SK-N-SH (cell line): Measurements from ENCODE around the gene NFATC2IP.

Source experiments
- NRF1 ChIP-seq: IDR thresholded peaks from 2 replicates; pipeline ENCODE4 v1.6.1; 2012; ENCODE audit warnings: low read depth, mild to moderate bottlenecking, low read length
- POLR2AphosphoS5 ChIP-seq: IDR thresholded peaks from 2 replicates; pipeline ENCODE4 v1.6.1; 2012; ENCODE audit warnings: low read depth, low read length
- RFX5 ChIP-seq: IDR thresholded peaks from 2 replicates; pipeline ENCODE4 v1.6.1; 2012; ENCODE audit warnings: mild to moderate bottlenecking, improper control_type of control experiment, low read length
- SIN3A ChIP-seq: IDR thresholded peaks from 2 replicates; pipeline ENCODE4 v1.6.1; 2012; ENCODE audit warnings: low read depth, mild to moderate bottlenecking, low read length, moderate library complexity, borderline replicate concordance
- YY1 ChIP-seq: IDR thresholded peaks from 2 replicates; pipeline ENCODE4 v1.4.0; 2012; ENCODE audit warnings: low read depth, mild to moderate bottlenecking
- TF ChIP-seq, protein P1 (sequence below): fragments of 200-600 bp; sonication (generic); IDR thresholded peaks from 2 replicates; pipeline ENCODE4 v1.6.1; 2017; ENCODE audit warnings: antibody characterized with exemption, mild to moderate bottlenecking, moderate library complexity
- TF ChIP-seq, protein P2 (sequence below): IDR thresholded peaks from 2 replicates; pipeline ENCODE4 v1.6.1; 2012; ENCODE audit warnings: mild to moderate bottlenecking, low read depth, low read length, moderate library complexity
- TF ChIP-seq, protein P3 (sequence below): fragments of 150-350 bp; IDR thresholded peaks from 2 replicates; pipeline ENCODE4 v1.6.1; 2017; ENCODE audit warnings: antibody characterized with exemption, low read length, low read depth, borderline replicate concordance
- TF ChIP-seq, protein P4 (sequence below): IDR thresholded peaks from 2 replicates; pipeline ENCODE4 v1.4.0; 2012; ENCODE audit warnings: low read depth

DNA sequence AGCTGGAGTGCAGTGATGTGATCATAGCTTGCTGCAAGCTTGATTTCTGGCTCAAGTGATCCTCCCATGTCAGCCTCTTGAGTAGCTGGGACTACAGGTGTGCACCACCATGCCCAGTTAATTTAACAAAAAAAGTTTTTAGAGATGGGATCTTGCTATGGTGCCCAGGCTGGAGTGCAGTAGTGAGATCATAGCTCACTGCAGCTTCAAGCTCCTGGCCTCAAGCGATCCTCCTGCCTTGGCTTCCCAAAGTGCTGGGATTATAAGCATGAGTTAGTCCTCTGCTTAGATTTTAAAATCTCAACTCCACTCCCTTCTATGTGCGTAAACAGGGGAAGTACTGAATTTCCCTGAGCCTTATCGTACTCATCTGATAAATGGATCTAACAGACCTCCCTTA is 32.0 kb upstream of the NFATC2IP start:
- TF ChIP-seq, protein P1, sequence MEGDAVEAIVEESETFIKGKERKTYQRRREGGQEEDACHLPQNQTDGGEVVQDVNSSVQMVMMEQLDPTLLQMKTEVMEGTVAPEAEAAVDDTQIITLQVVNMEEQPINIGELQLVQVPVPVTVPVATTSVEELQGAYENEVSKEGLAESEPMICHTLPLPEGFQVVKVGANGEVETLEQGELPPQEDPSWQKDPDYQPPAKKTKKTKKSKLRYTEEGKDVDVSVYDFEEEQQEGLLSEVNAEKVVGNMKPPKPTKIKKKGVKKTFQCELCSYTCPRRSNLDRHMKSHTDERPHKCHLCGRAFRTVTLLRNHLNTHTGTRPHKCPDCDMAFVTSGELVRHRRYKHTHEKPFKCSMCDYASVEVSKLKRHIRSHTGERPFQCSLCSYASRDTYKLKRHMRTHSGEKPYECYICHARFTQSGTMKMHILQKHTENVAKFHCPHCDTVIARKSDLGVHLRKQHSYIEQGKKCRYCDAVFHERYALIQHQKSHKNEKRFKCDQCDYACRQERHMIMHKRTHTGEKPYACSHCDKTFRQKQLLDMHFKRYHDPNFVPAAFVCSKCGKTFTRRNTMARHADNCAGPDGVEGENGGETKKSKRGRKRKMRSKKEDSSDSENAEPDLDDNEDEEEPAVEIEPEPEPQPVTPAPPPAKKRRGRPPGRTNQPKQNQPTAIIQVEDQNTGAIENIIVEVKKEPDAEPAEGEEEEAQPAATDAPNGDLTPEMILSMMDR = no peak
- TF ChIP-seq RFX5 (no peak), YY1 (no peak), NRF1 (no peak), SIN3A (no peak), POLR2AphosphoS5 (no peak)
- TF ChIP-seq, protein P2, sequence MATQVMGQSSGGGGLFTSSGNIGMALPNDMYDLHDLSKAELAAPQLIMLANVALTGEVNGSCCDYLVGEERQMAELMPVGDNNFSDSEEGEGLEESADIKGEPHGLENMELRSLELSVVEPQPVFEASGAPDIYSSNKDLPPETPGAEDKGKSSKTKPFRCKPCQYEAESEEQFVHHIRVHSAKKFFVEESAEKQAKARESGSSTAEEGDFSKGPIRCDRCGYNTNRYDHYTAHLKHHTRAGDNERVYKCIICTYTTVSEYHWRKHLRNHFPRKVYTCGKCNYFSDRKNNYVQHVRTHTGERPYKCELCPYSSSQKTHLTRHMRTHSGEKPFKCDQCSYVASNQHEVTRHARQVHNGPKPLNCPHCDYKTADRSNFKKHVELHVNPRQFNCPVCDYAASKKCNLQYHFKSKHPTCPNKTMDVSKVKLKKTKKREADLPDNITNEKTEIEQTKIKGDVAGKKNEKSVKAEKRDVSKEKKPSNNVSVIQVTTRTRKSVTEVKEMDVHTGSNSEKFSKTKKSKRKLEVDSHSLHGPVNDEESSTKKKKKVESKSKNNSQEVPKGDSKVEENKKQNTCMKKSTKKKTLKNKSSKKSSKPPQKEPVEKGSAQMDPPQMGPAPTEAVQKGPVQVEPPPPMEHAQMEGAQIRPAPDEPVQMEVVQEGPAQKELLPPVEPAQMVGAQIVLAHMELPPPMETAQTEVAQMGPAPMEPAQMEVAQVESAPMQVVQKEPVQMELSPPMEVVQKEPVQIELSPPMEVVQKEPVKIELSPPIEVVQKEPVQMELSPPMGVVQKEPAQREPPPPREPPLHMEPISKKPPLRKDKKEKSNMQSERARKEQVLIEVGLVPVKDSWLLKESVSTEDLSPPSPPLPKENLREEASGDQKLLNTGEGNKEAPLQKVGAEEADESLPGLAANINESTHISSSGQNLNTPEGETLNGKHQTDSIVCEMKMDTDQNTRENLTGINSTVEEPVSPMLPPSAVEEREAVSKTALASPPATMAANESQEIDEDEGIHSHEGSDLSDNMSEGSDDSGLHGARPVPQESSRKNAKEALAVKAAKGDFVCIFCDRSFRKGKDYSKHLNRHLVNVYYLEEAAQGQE = no peak
- TF ChIP-seq, protein P3, sequence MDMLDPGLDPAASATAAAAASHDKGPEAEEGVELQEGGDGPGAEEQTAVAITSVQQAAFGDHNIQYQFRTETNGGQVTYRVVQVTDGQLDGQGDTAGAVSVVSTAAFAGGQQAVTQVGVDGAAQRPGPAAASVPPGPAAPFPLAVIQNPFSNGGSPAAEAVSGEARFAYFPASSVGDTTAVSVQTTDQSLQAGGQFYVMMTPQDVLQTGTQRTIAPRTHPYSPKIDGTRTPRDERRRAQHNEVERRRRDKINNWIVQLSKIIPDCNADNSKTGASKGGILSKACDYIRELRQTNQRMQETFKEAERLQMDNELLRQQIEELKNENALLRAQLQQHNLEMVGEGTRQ = no peak
- TF ChIP-seq, protein P4, sequence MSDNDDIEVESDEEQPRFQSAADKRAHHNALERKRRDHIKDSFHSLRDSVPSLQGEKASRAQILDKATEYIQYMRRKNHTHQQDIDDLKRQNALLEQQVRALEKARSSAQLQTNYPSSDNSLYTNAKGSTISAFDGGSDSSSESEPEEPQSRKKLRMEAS = no peak
